SIG-M5 treated with dmso at 0.1 percent for 504 hours (cell line): ENCODE data around the gene TRIM10.
"Not testable (repeated sequence)": the region's sequence is repeated elsewhere in the genome, so short reads cannot be mapped to it uniquely, and the experiment has no call there.

Experiments used
- DNase-seq: peaks from one replicate; lab custom pipeline; 2025; ENCODE audit not compliant: unreplicated experiment; lab: John Stamatoyannopoulos, UW

TRIM10 gene

GRCh38 chr6:30130179-30130679, 30.8 kb downstream of the TRIM10 start:
- DNase-seq: no peak

GRCh38 chr6:30129265-30130178, 31.5 kb downstream of the TRIM10 start:
- DNase-seq: no peak

- no peak for DNase-seq
Observed at GRCh38 chr6:30127238-30128093, 33.5 kb downstream of the TRIM10 start.

- no peak for DNase-seq
Observed at GRCh38 chr6:30122515-30122914, 38.5 kb downstream of the TRIM10 start.

GRCh38 chr6:30121446-30122366, 39.3 kb downstream of the TRIM10 start:
- no peak for DNase-seq

GRCh38 chr6:30118691-30119090, 42.3 kb downstream of the TRIM10 start:
- not testable (repeated sequence) for DNase-seq

- no peak for DNase-seq
Observed at GRCh38 chr6:30116724-30117123, 44.3 kb downstream of the TRIM10 start.

- DNase-seq: no peak
Observed at GRCh38 chr6:30113841-30114240, 47.2 kb downstream of the TRIM10 start.

GRCh38 chr6:30113003-30113759, 47.8 kb downstream of the TRIM10 start, which contains the start of gene TRIM31:
Gene TRIM31 (minus strand): TSS chr6:30113090. CDS start chr6:30112805, 285 bp downstream.
- DNase-seq: no peak

- DNase-seq: no peak
Observed at GRCh38 chr6:30112402-30112994, 48.5 kb downstream of the TRIM10 start.

GRCh38 chr6:30111266-30111856, 49.6 kb downstream of the TRIM10 start:
- DNase-seq: no peak

GRCh38 chr6:30104661-30105060, 56.4 kb downstream of the TRIM10 start:
- DNase-seq: no peak

- no peak for DNase-seq
Observed at GRCh38 chr6:30103872-30104179, 57.2 kb downstream of the TRIM10 start.

GRCh38 chr6:30102970-30103871, 57.8 kb downstream of the TRIM10 start:
- peak; percentile 86 for DNase-seq

GRCh38 chr6:30102414-30102969, 58.5 kb downstream of the TRIM10 start:
- peak; percentile 68 for DNase-seq
